GM18951 (cell line): ENCODE data around the gene TSHZ1.

Experiments
- POLR2A ChIP-seq: IDR thresholded peaks from 4 replicates; pipeline ENCODE4 v1.6.1; 2011; ENCODE audit warnings: mild to moderate bottlenecking; ENCODE audit not compliant: insufficient read length, insufficient read depth; ENCODE audit errors: extremely low read depth
- in situ Hi-C: fragments of 300-500 bp; cut with MboI; formaldehyde crosslinking; loops from one replicate; pipeline ENCODE4 v1.12.0; 2022; ENCODE audit warnings: low sequenced_read_pairs, mixed read lengths, inconsistent platforms; ENCODE audit not compliant: unreplicated experiment

Gene TSHZ1

DNA sequence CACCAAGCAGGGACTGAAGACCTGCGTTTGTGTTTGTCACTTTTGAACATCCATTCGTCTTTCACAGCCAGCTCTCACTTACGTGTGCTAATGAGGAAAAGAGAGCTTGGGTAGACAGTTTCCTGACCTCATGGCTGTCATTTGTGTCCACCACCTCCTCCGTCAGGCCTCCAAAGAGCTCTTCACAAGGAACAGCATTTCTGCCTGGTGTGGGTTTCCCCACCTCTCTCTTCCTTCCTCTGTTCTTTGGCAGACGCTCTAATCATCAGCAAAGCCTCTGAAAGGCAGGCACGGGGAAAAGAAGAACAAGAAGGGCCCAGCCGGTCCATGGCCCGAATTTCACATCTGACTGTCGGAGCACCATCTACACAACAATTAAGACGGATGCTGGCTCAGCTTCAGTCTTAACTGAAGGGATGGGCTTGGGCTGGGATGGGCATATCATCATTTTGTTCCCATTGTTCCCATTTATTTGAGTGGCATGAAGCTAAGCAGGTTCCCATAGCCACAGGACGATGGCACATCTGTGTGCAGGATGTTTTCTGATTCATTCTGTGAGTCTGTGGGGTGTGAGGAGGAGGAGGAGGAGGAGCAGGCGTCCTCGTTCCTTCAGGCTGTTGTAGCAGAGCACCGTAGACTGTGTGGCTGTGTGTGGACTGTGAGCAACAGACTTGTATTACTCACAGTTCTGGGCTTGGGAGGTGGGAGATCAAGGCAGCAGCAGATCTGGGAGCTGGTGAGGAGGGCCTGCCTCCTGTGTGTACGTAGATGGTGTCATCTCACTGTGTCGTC is 66.4 kb downstream of the TSHZ1 start:
- in situ Hi-C loops, result no loop called here
- no peak for TF ChIP-seq POLR2A

DNA sequence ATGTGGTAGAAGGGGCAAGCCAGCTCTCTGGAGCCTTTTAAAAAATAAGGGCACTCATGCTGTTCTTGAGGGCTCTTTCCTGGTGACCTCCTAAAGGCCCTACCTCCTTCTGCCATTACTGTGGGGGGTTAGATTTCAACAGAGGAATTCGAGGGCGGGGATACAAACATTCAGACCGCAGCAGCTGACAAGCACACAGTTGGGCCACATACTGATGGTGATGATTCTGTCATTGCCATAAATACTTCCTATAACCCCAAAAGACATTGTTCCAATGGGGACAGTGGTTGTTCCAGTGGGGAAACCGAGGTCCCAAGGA is 67.0 kb downstream of the TSHZ1 start:
- in situ Hi-C loops, result no loop called here
- TF ChIP-seq POLR2A, result no peak

DNA sequence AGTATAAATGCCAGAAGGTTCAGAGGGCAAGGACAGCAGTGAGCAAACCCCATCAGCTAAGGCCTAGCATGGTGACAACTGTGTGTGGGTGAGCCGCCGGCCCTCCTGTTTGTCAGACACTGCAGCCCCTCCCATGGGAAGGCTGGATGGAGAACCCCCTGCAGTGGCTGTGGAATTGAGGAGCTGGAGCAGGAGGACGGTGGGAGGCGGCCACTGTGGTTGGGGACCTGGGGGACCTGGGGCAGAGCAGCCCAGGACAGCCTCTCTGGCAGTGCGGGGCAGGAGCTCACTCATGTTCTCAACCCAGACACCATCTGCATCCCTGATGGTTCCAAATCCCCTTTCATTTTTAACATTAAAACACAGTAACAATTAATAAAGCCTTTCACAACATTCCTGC is 68.8 kb downstream of the TSHZ1 start:
- no peak for TF ChIP-seq POLR2A
- in situ Hi-C loops, result no loop called here

DNA sequence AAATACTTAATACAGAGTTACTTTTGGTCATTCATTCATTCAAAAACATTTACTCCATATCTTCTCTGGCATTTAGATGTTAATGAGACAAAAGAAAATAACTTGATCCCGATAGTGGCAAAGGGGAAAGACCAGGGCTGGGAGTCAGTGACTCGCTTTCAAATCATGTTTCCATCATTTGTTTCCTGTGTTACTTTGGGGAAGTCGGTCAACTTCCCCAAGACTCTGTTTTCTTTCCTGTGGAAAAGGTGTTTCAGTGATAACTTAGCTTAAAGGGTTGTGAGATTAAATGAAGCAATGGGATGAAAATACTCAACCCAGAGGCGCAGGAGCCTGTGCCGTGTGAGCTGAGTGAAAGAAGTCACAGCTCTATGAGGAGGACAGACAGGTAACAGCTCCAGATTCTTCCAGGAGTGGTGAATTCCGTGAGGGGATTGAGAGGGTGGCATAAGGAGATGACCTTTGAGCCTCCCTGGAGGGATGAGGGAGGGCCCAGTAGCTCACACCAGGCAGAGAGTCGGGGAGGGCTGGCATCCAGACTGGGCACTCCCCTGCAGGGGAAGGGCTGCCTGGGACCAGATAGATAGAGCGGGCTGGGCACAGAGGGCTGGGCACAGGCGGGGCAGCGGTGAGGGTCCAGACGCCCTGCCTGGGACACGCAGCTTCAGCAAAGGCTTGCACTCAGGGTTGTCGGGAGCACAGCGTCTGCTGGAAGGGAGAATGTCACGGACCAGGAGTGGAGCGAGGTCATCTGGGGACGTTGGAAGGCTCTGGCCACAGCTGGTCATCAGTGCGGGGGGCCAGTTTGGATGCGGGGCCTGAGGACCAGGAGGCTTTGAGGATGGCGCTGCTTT is 70.1 kb downstream of the TSHZ1 start:
- in situ Hi-C loops, result no loop called here
- TF ChIP-seq POLR2A, result no peak

GRCh38 chr18:75282746-75283145 is 72.1 kb downstream of the TSHZ1 start:
- in situ Hi-C loops, result no loop called here
- TF ChIP-seq POLR2A, result no peak

DNA sequence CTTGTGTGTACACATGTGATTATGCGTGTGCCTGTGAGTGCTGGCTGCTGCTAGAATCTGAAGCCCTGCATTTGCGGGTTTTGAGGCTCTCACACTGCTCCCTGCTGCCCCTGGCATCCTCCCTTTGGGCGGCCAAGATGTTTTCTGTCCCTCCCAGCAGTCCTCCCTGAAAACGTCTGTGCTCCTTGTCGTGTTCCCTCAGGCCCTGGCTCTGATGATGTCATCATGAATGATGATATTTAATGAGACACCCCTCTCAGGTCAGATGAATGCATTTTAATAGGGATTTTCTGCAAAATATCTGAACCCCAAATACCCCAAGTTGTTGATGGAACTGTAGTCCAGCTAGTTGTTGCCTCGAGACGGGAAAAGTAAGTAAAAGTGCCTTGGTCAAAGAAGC is 73.1 kb downstream of the TSHZ1 start:
- in situ Hi-C loops, result no loop called here
- no peak for TF ChIP-seq POLR2A

- TF ChIP-seq POLR2A, result no peak
- in situ Hi-C loops, result no loop called here
These were observed 74.0 kb downstream of the TSHZ1 start for GRCh38 chr18:75284566-75284965.

DNA sequence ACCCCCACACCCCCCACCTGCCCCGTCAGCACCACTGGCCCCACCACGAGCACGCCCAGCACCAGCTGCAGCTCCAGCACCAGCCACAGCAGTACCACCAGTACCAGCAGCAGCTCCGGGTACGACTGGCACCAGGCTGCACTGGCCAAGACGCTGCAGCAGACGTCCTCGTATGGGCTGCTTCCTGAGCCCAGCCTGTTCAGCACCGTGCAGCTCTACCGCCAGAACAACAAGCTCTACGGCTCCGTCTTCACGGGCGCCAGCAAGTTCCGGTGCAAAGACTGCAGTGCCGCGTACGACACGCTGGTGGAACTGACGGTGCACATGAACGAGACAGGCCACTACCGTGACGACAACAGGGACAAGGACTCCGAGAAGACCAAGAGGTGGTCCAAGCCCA is 75.3 kb downstream of the TSHZ1 start:
- in situ Hi-C loops, result no loop called here
- TF ChIP-seq POLR2A, result no peak

- in situ Hi-C loops, result no loop called here
- TF ChIP-seq POLR2A, result no peak
These were observed 76.4 kb downstream of the TSHZ1 start for GRCh38 chr18:75287006-75287405.

DNA sequence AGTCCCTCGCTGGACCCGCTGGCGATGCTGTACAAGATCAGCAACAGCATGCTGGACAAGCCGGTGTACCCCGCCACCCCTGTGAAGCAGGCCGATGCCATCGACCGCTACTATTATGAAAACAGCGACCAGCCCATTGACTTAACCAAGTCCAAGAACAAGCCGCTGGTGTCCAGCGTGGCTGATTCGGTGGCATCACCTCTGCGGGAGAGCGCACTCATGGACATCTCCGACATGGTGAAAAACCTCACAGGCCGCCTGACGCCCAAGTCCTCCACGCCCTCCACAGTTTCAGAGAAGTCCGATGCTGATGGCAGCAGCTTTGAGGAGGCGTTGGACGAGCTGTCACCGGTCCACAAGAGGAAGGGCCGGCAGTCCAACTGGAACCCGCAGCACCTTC is 77.1 kb downstream of the TSHZ1 start:
- no peak for TF ChIP-seq POLR2A
- in situ Hi-C loops, result no loop called here

GRCh38 chr18:75289761-75290160 is 79.2 kb downstream of the TSHZ1 start:
- no peak for TF ChIP-seq POLR2A
- in situ Hi-C loops, result no loop called here

- no peak for TF ChIP-seq POLR2A
- in situ Hi-C loops, result no loop called here
These were observed 80.3 kb downstream of the TSHZ1 start for GRCh38 chr18:75290737-75291358.

DNA sequence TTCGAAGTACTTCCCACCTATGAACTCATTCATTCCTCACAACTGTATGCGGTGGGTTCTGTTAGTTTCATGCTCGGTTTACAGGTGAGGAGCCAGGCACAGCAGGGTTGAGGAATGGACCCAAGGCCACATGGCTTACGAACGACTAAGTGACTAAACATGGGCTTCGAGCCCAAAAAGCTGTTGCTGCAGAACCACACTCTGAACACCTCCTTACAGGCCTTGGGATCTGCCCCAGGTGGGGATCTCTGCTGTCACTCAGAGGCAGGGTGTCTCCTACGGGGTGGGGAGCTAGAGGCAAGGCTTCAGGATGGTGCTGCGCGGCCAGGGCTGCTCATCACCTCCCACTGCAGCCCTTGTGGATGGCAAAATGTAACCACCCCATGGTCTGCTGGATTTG is 80.9 kb downstream of the TSHZ1 start:
- TF ChIP-seq POLR2A, result no peak

GRCh38 chr18:75293591-75293990 is 83.0 kb downstream of the TSHZ1 start:
- in situ Hi-C loops, result no loop called here
- no peak for TF ChIP-seq POLR2A

More for the DNA sequence above, 80.9 kb downstream of the TSHZ1 start:
- in situ Hi-C loops, result no loop called here
